Tibial nerve (tissue), 4 donors: ENCODE measurements around the gene IRX3.

Experiments used
- EP300 ChIP-seq, 2 donors: sonication (generic); formaldehyde crosslinking; IDR thresholded peaks; one replicate each; pipeline ENCODE4 v1.6.1; 2017; ENCODE audit warnings: antibody characterized with exemption in 2 of 2, mild to moderate bottlenecking in 1 of 2
- POLR2A ChIP-seq, 2 donors: fragments of 450-650 bp; IDR thresholded peaks; one replicate each; pipeline ENCODE4 v1.6.1; 2017; ENCODE audit warnings: antibody characterized with exemption in 2 of 2, mild to moderate bottlenecking in 2 of 2, moderate library complexity in 2 of 2
- TF ChIP-seq, protein P1 (sequence below), 5 experiments: fragments of 200-600 bp in 3 of 5; fragments of 450-650 bp in 2 of 5; sonication (generic) in 3 of 5; IDR thresholded peaks; one replicate each; pipeline ENCODE4 v1.5.1; 2016 to 2019; ENCODE audit warnings: antibody characterized with exemption in 5 of 5, mild to moderate bottlenecking in 3 of 5, moderate library complexity in 2 of 5

DNA sequence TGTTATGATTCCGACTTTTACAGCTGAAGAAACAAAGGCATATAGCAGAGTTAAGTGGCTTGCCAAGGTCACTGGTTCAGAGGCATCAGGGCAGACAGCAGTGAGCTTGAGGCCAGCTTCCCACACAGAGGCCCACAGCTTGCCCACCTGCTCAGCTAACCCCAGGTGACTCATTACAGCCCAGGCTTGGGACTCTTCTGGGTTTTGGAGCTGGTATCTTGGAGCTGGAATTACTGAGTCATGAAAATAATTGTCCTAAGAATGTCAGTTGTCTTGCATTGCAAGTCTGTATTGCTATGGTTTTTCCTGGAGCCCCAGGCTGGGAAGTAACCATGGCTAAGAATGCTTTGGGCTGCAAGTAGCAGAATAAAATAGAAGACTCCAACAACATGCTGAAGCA is 32.4 kb upstream of the IRX3 start:
- TF ChIP-seq, protein P1, sequence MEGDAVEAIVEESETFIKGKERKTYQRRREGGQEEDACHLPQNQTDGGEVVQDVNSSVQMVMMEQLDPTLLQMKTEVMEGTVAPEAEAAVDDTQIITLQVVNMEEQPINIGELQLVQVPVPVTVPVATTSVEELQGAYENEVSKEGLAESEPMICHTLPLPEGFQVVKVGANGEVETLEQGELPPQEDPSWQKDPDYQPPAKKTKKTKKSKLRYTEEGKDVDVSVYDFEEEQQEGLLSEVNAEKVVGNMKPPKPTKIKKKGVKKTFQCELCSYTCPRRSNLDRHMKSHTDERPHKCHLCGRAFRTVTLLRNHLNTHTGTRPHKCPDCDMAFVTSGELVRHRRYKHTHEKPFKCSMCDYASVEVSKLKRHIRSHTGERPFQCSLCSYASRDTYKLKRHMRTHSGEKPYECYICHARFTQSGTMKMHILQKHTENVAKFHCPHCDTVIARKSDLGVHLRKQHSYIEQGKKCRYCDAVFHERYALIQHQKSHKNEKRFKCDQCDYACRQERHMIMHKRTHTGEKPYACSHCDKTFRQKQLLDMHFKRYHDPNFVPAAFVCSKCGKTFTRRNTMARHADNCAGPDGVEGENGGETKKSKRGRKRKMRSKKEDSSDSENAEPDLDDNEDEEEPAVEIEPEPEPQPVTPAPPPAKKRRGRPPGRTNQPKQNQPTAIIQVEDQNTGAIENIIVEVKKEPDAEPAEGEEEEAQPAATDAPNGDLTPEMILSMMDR (IDR thresholded peaks at IDR 0.05) = no peak
- TF ChIP-seq POLR2A (IDR thresholded peaks at IDR 0.05) = no peak
- TF ChIP-seq EP300 (IDR thresholded peaks at IDR 0.05) = no peak
